BLaER1 (cell line): ENCODE results near the gene APRT.
A peak's percentile ranks its signal among the peaks of the same experiment; 100 is the strongest.

Source experiments
- H3K27ac ChIP-seq: shearing (Covaris generic); formaldehyde crosslinking; 2 replicates; pipeline ENCODE4 v1.8.1; 2022
- H3K27me3 ChIP-seq: shearing (Covaris generic); formaldehyde crosslinking; 2 replicates; pipeline ENCODE4 v1.8.1; 2022
- H3K36me3 ChIP-seq: shearing (Covaris generic); formaldehyde crosslinking; 2 replicates; pipeline ENCODE4 v1.8.1; 2022
- H3K4me1 ChIP-seq: shearing (Covaris generic); formaldehyde crosslinking; 2 replicates; pipeline ENCODE4 v1.8.1; 2022
- H3K4me2 ChIP-seq: shearing (Covaris generic); formaldehyde crosslinking; 2 replicates; pipeline ENCODE4 v1.8.1; 2022
- H3K4me3 ChIP-seq: shearing (Covaris generic); formaldehyde crosslinking; 2 replicates; pipeline ENCODE4 v1.8.1; 2022
- H3K9ac ChIP-seq: shearing (Covaris generic); formaldehyde crosslinking; 2 replicates; pipeline ENCODE4 v1.8.1; 2022
- H3K9me3 ChIP-seq: shearing (Covaris generic); formaldehyde crosslinking; 2 replicates; pipeline ENCODE4 v1.8.1; 2022
- H4K20me1 ChIP-seq: shearing (Covaris generic); formaldehyde crosslinking; 2 replicates; pipeline ENCODE4 v1.8.1; 2022
- Cebpa-rat ChIP-seq: shearing (Covaris generic); IDR thresholded peaks from 2 replicates; pipeline ENCODE4 v1.8.1; 2022

The APRT gene

GRCh38 chr16:88804552-88805339, 7.0 kb downstream of the APRT start:
- Histone ChIP-seq H3K27ac (peak overlapping the region; percentile 98), H3K36me3 (peaks cover 49% of the 10 kb centered on the region)

GRCh38 chr16:88804173-88804551, 7.6 kb downstream of the APRT start:
- Histone ChIP-seq H3K36me3 (peaks cover 43% of the 10 kb centered on the region), H3K4me1 (peaks cover 84% of the 10 kb centered on the region), H3K4me3 (peak overlapping the region; percentile 79), H3K27ac (peak overlapping the region; percentile 98), H3K27me3 (no peaks in the 10 kb centered on the region), H3K4me2 (peak overlapping the region; percentile 90), H4K20me1 (peaks cover 51% of the 10 kb centered on the region), H3K9ac (peak overlapping the region; percentile 96), H3K9me3 (peaks cover 5% of the 10 kb centered on the region)
- no peak for TF ChIP-seq Cebpa-rat

More at GRCh38 chr16:88804552-88805339, 7.0 kb downstream of the APRT start:
- H3K4me3 ChIP-seq: peak overlapping the region; percentile 79
- no peak for TF ChIP-seq Cebpa-rat
- peaks cover 84% of the 10 kb centered on the region for H3K4me1 ChIP-seq
- H3K27me3 ChIP-seq: no peaks in the 10 kb centered on the region
- H3K9ac ChIP-seq: peak overlapping the region; percentile 96
- H3K4me2 ChIP-seq: peak overlapping the region; percentile 90
- H3K9me3 ChIP-seq: no peaks in the 10 kb centered on the region
- H4K20me1 ChIP-seq: peaks cover 57% of the 10 kb centered on the region

- Histone ChIP-seq H3K4me1 (peaks cover 87% of the 10 kb centered on the region), H3K27ac (peak within 1 kb of the TSS; percentile 98)
These were observed 8.3 kb downstream of the APRT start, which contains the start of gene CDT1 for GRCh38 chr16:88803264-88803987. TSS of gene CDT1 (plus strand) at chr16:88803789. CDS start at chr16:88803832, 43 bp downstream.

GRCh38 chr16:88800277-88800592, 11.5 kb downstream of the APRT start:
- peak overlapping the region; percentile 57 for H3K4me3 ChIP-seq
- H4K20me1 ChIP-seq: peaks cover 12% of the 10 kb centered on the region
- no peaks in the 10 kb centered on the region for H3K27me3 ChIP-seq
- H3K36me3 ChIP-seq: peaks cover 3% of the 10 kb centered on the region
- peaks cover 14% of the 10 kb centered on the region for H3K9me3 ChIP-seq
- H3K27ac ChIP-seq: peak overlapping the region; percentile 98
- H3K9ac ChIP-seq: peak overlapping the region; percentile 75
- peak overlapping the region; percentile 90 for H3K4me2 ChIP-seq
- peaks cover 83% of the 10 kb centered on the region for H3K4me1 ChIP-seq
- TF ChIP-seq Cebpa-rat: no peak

More at GRCh38 chr16:88803264-88803987, 8.3 kb downstream of the APRT start, which contains the start of gene CDT1:
- Histone ChIP-seq H3K36me3 (peaks cover 35% of the 10 kb centered on the region), H3K9ac (peak within 1 kb of the TSS; percentile 96), H4K20me1 (peaks cover 44% of the 10 kb centered on the region), H3K4me2 (peak within 1 kb of the TSS; percentile 90), H3K4me3 (peak within 1 kb of the TSS; percentile 79), H3K27me3 (no peaks in the 10 kb centered on the region), H3K9me3 (peaks cover 10% of the 10 kb centered on the region)
- no peak for TF ChIP-seq Cebpa-rat

- Histone ChIP-seq H3K27ac (peak overlapping the region; percentile 98), H3K4me3 (peak overlapping the region; percentile 57), H3K4me2 (peak overlapping the region; percentile 90), H3K9ac (peak overlapping the region; percentile 75), H4K20me1 (peaks cover 7% of the 10 kb centered on the region), H3K36me3 (no peaks in the 10 kb centered on the region), H3K27me3 (no peaks in the 10 kb centered on the region), H3K4me1 (peaks cover 83% of the 10 kb centered on the region), H3K9me3 (peaks cover 14% of the 10 kb centered on the region)
- no peak for TF ChIP-seq Cebpa-rat
These were observed 12.0 kb downstream of the APRT start for GRCh38 chr16:88799569-88800276.

GRCh38 chr16:88798772-88799455, 12.8 kb downstream of the APRT start:
- no peaks in the 10 kb centered on the region for H3K36me3 ChIP-seq
- peak overlapping the region; percentile 57 for H3K4me3 ChIP-seq
- H3K27me3 ChIP-seq: no peaks in the 10 kb centered on the region
- no peak for TF ChIP-seq Cebpa-rat
- H4K20me1 ChIP-seq: no peaks in the 10 kb centered on the region
- peaks cover 85% of the 10 kb centered on the region for H3K4me1 ChIP-seq
- peak overlapping the region; percentile 90 for H3K4me2 ChIP-seq
- peak overlapping the region; percentile 75 for H3K9ac ChIP-seq
- peaks cover 14% of the 10 kb centered on the region for H3K9me3 ChIP-seq
- peak overlapping the region; percentile 98 for H3K27ac ChIP-seq

- peaks cover 93% of the 10 kb centered on the region for H3K4me1 ChIP-seq
- peak overlapping the region; percentile 90 for H3K4me2 ChIP-seq
- no peak for TF ChIP-seq Cebpa-rat
- 0 out of 2 replicates have a peak overlapping the region, but pooled peaks have one; percentile 57 for H3K4me3 ChIP-seq
- H3K9me3 ChIP-seq: peaks cover 14% of the 10 kb centered on the region
- H3K9ac ChIP-seq: 0 out of 2 replicates have a peak overlapping the region, but pooled peaks have one; percentile 4
- no peaks in the 10 kb centered on the region for H3K27me3 ChIP-seq
- H4K20me1 ChIP-seq: no peaks in the 10 kb centered on the region
- peak overlapping the region; percentile 98 for H3K27ac ChIP-seq
- H3K36me3 ChIP-seq: no peaks in the 10 kb centered on the region
These were observed 13.7 kb downstream of the APRT start for GRCh38 chr16:88798073-88798472.

- Histone ChIP-seq H3K4me1 (peaks cover 95% of the 10 kb centered on the region), H3K36me3 (no peaks in the 10 kb centered on the region), H3K4me2 (peak overlapping the region; percentile 96), H4K20me1 (no peaks in the 10 kb centered on the region), H3K4me3 (no peak overlapping the region), H3K9me3 (peaks cover 14% of the 10 kb centered on the region), H3K27ac (peak overlapping the region; percentile 75), H3K9ac (peak overlapping the region; percentile 40; the same call in 1 of the 2 replicates), H3K27me3 (no peaks in the 10 kb centered on the region)
- no peak for TF ChIP-seq Cebpa-rat
These were observed 15.4 kb downstream of the APRT start for GRCh38 chr16:88796278-88796677.
